ENCODE data around the gene RBMS3.

RBMS3 gene

DNA sequence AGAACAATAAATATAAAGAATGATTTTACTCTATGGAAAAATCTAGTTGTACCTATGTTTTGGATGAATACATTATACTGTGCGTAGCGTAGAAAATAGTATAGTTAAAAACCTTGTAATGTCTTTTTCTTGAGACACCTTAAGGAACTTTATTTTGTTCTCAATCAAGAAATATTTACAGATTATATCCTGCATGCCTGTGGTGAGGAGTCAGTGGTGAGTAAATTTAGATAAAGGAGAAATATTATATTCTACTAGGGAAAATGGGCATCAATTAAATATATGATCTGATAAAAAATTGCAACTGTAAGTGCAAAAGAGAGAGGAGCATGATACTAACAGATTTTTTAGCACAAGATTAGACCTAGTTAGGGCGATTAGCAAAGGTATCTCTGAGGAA lies 157.7 kb downstream of the RBMS3 start:
- Histone ChIP-seq H3K9ac (no peak overlapping the region), H3K4me2 (no peak overlapping the region), H3K36me3 (no peaks in the 10 kb centered on the region), H3K4me3 (no peak overlapping the region), H3K27me3 (no peaks in the 10 kb centered on the region), H3K27ac (no peak overlapping the region), H4K20me1 (no peaks in the 10 kb centered on the region), H3K4me1 (peaks cover 5% of the 10 kb centered on the region; the same call in 1 of the 2 replicates), H3K9me3 (no peaks in the 10 kb centered on the region; the same call in 1 of the 2 replicates)
- TF ChIP-seq Cebpa-rat (IDR thresholded peaks at IDR 0.05): no peak

DNA sequence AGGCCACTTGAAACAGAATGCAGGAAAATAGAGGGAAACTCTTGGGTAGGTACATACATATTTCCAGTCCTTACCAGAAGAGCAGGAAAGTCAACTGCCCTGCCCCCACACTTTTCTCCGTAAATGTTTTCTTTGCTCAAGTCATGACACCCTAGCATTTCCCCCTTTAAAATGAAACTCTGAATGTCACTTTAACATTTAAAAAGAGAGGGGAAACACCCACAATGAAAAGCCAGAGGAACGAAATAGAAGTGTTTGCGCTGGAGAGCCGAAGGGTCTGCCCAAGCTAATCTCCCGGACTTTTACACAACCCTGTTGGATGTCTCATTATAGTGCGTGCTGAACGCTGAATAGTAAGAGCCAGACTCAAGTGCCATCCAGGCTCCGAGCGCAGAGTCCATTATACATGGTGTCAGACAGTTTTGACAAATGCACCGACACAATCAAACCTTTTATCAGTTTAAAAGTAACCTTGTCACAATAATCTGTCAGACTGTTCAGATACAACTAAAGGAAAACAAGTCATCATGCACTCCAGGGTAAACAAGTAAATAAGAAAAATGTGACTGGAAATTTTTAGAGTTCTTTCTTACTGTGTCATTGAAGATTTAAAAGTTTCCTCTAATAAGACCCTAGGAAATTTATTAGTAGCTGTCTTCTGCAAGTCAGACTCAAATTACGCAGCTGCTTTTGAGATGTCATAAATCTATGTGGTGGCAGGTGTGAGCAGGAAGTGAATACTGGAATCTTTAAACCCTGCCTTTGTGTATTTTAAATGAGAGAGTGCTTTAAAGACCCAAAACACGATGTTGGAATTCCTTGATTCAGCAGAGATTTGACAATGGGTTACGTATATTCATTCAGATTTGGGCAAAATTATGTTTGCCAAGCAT lies 159.8 kb downstream of the RBMS3 start:
- peaks cover 5% of the 10 kb centered on the region; the same call in 1 of the 2 replicates for H3K4me1 ChIP-seq
- H3K9me3 ChIP-seq: no peaks in the 10 kb centered on the region
- no peak overlapping the region for H3K4me3 ChIP-seq
- no peak for TF ChIP-seq Cebpa-rat (IDR thresholded peaks at IDR 0.05)
- no peaks in the 10 kb centered on the region for H4K20me1 ChIP-seq
- no peaks in the 10 kb centered on the region for H3K27me3 ChIP-seq
- H3K27ac ChIP-seq: no peak overlapping the region
- no peaks in the 10 kb centered on the region for H3K36me3 ChIP-seq
- H3K9ac ChIP-seq: no peak overlapping the region
- no peak overlapping the region for H3K4me2 ChIP-seq

DNA sequence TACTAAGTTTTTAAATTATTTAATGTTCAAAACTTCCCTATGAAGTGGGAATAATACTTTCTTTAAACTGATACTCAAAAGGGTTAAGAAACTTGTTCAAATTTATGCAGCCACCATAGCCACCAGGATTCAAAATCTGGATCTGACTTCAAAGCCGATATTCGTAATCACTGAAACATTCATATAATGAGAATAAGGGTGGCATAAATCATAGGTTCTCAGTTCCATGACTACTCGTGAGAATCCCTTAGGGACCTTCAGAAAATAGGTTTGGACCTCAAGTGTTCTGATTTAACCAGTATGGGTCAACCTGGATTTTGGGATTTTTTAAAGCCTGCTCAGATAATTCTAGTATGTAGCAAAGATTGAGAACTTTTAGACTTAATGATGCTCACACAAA lies 160.6 kb downstream of the RBMS3 start:
- TF ChIP-seq Cebpa-rat (IDR thresholded peaks at IDR 0.05): no peak
- no peaks in the 10 kb centered on the region for H3K27me3 ChIP-seq
- H3K9me3 ChIP-seq: no peaks in the 10 kb centered on the region
- no peak overlapping the region for H3K9ac ChIP-seq
- no peaks in the 10 kb centered on the region for H4K20me1 ChIP-seq
- no peak overlapping the region for H3K4me2 ChIP-seq
- H3K4me1 ChIP-seq: peaks cover 5% of the 10 kb centered on the region; the same call in 1 of the 2 replicates
- H3K36me3 ChIP-seq: no peaks in the 10 kb centered on the region
- H3K27ac ChIP-seq: no peak overlapping the region
- H3K4me3 ChIP-seq: no peak overlapping the region

DNA sequence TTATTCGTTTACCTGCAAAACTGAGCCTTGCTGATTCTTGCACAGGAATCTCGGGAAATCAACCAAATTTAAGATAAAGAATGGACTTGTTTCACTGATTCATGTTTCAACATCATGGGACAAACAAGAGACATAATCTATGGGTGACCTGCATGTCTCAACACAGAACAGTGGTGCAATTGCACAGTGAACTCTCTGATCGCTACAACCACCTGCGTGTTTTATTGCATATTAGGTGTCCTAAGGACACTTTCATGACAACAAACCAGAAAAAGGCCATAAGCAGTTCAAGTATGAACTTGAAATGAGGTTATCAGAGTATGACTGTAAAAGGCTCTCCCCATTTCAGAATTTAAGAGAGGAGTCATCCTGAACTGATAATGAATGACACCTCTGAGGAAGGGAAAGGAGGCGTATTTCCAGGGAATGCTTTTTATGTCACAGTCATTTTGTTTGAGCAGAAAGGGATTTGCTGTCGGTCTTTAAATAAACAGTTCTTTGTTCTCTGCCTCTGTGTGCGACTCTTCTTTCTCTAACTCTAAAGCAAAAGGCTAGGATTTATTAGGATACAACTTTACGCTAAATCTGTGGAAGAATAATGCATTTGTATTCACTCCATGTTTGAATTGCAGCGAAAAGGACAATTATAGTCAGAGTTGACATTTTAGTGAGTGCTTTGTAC lies 167.2 kb downstream of the RBMS3 start:
- no peaks in the 10 kb centered on the region for H3K4me1 ChIP-seq
- no peaks in the 10 kb centered on the region for H4K20me1 ChIP-seq
- H3K4me2 ChIP-seq: no peak overlapping the region
- no peak overlapping the region for H3K4me3 ChIP-seq
- H3K27ac ChIP-seq: no peak overlapping the region
- H3K9ac ChIP-seq: no peak overlapping the region
- H3K27me3 ChIP-seq: no peaks in the 10 kb centered on the region
- H3K36me3 ChIP-seq: no peaks in the 10 kb centered on the region
- H3K9me3 ChIP-seq: no peaks in the 10 kb centered on the region
- no peak for TF ChIP-seq Cebpa-rat (IDR thresholded peaks at IDR 0.05)

DNA sequence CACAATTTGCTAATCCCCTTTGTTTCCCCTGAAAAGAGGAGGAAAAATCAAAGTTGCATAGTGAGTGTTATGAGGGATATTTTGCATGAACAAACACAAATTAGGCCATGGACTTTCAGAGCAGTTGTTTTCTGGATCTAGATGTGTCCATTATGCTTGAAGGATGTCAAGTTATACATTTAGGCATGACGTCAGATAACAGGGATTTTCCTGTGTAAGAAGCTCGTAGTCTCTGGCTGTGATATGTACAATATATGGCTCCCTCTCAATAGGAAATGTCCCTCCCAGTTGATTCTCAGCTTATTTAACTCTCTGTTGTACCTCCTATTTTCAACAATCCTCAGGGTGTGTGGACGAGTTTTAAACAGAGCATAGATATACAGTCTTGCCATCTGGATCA lies 171.0 kb downstream of the RBMS3 start:
- H4K20me1 ChIP-seq: no peaks in the 10 kb centered on the region
- H3K36me3 ChIP-seq: no peaks in the 10 kb centered on the region
- TF ChIP-seq Cebpa-rat (IDR thresholded peaks at IDR 0.05): no peak
- no peaks in the 10 kb centered on the region for H3K27me3 ChIP-seq
- H3K4me2 ChIP-seq: no peak overlapping the region
- no peaks in the 10 kb centered on the region for H3K4me1 ChIP-seq
- no peaks in the 10 kb centered on the region for H3K9me3 ChIP-seq
- H3K4me3 ChIP-seq: no peak overlapping the region
- no peak overlapping the region for H3K27ac ChIP-seq
- H3K9ac ChIP-seq: no peak overlapping the region

DNA sequence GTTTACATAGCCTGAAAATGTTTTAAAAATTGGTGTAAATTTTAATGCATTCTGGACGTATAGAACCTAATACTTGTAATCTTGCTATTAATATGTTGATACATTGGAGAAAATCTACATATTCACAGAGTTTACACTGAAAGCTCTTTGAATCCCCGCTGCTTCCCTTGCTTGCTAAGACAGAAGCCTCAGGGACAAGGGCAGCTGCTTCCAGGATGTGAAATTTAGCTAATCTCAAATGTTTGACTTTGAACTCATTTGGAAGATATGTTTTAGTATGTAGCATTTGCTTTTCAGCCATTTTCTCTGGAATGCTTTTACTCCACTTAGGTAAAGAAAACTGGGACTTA lies 172.0 kb downstream of the RBMS3 start:
- no peaks in the 10 kb centered on the region for H3K27me3 ChIP-seq
- no peaks in the 10 kb centered on the region for H3K9me3 ChIP-seq
- no peaks in the 10 kb centered on the region for H3K4me1 ChIP-seq
- no peak for TF ChIP-seq Cebpa-rat (IDR thresholded peaks at IDR 0.05)
- H3K9ac ChIP-seq: no peak overlapping the region
- H3K36me3 ChIP-seq: no peaks in the 10 kb centered on the region
- H4K20me1 ChIP-seq: no peaks in the 10 kb centered on the region
- H3K4me3 ChIP-seq: no peak overlapping the region
- no peak overlapping the region for H3K27ac ChIP-seq
- H3K4me2 ChIP-seq: no peak overlapping the region

DNA sequence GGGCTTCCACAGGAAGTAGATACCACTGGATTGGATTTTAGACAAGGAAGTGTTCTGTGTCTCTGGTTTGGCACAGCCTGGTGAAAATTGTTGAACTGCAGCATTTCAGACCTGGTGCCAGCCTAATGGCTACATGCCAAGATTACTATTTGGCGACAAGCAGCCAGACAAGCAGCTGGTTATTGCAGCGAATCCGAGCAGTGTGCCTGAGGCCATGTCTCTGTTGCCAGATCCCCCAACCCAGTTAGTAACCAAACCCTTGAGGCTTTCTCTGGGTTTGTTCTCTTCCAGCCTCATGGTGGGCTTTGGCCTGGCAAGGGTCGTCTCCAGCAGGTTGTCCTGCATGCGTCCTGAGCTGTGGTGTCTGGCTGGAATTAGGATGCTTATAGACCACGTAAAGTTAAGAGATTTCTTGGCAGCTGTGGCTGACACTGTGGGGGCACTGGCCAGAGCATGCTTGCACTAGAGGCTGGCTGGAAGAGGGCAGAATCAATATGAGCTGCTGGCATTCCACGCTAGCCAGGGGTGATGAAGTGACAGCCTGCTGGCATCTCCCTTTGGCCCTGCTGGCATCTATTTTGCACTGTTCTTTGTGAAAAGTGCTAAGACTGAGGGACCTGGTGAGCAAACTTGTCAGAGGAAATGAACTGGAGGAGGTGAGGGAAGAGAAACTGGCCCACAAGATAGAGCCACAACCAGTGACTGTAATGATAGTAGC lies 172.6 kb downstream of the RBMS3 start:
- Histone ChIP-seq H3K4me3 (no peak overlapping the region), H3K4me2 (no peak overlapping the region), H3K27ac (no peak overlapping the region)

DNA sequence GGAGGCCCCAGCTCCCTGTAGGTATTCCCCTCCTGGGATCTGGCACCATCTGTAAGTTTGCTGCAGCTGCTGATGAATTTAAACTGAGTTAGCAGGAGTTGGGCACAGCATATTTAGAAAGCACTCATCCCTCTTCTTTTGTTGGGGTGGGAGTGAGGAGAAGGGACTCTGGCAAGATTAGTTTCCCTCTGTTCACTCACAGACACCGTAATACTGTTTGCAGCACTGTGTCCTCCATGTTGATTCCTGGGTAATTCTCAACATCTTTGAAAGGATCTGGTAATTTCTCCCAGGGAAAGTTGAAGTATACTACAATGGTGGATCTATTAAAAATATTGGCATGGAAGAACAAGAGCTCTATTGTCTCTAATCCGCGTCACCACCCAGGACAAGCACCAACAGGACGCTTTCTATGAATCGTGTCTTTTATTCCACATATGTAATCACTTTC lies 173.3 kb downstream of the RBMS3 start:
- no peak for TF ChIP-seq Cebpa-rat (IDR thresholded peaks at IDR 0.05)

More for the DNA sequence above, 172.6 kb downstream of the RBMS3 start:
- Histone ChIP-seq H3K27me3 (no peaks in the 10 kb centered on the region), H3K4me1 (no peaks in the 10 kb centered on the region), H3K9me3 (no peaks in the 10 kb centered on the region), H3K9ac (no peak overlapping the region), H3K36me3 (no peaks in the 10 kb centered on the region), H4K20me1 (no peaks in the 10 kb centered on the region)
- TF ChIP-seq Cebpa-rat (IDR thresholded peaks at IDR 0.05): no peak

DNA sequence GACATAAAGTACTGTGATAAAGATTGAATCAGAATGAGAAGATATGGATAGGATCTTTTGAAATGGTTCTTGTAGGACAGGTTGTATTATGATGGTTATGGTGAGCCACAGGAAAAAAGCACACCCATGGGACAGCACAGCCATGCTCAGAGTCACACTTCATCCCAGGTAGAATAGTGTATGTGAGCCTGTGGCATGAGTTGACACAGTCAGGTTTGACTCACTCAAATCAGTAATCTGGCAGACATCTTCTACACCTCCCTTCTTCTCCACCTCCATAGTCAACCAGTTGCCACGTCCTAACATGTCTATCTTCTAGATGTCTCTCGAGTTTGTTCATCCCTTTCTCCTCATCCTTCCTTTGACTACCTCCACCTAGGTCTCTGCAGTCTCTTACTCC lies 176.0 kb downstream of the RBMS3 start:
- TF ChIP-seq Cebpa-rat (IDR thresholded peaks at IDR 0.05): no peak
- H3K27me3 ChIP-seq: no peaks in the 10 kb centered on the region

More for the DNA sequence above, 173.3 kb downstream of the RBMS3 start:
- Histone ChIP-seq H3K4me1 (no peaks in the 10 kb centered on the region), H3K4me2 (no peak overlapping the region), H4K20me1 (no peaks in the 10 kb centered on the region), H3K27ac (no peak overlapping the region), H3K36me3 (no peaks in the 10 kb centered on the region), H3K9ac (no peak overlapping the region), H3K9me3 (no peaks in the 10 kb centered on the region), H3K27me3 (no peaks in the 10 kb centered on the region), H3K4me3 (no peak overlapping the region)

More for the DNA sequence above, 176.0 kb downstream of the RBMS3 start:
- H4K20me1 ChIP-seq: no peaks in the 10 kb centered on the region
- H3K4me2 ChIP-seq: no peak overlapping the region
- H3K9me3 ChIP-seq: no peaks in the 10 kb centered on the region
- H3K4me1 ChIP-seq: no peaks in the 10 kb centered on the region
- H3K27ac ChIP-seq: no peak overlapping the region
- no peak overlapping the region for H3K4me3 ChIP-seq
- no peak overlapping the region for H3K9ac ChIP-seq
- H3K36me3 ChIP-seq: no peaks in the 10 kb centered on the region

Measured in BLaER1 (cell line).